HTERT RPE-1 (cell line): ENCODE measurements around the gene TUT7.

Experiments used
- in situ Hi-C: fragments of 300-500 bp; cut with MboI; formaldehyde crosslinking; loops from 4 replicates; pipeline ENCODE4 v1.14.3; 2020; ENCODE audit warnings: low sequenced_read_pairs

The TUT7 gene

DNA sequence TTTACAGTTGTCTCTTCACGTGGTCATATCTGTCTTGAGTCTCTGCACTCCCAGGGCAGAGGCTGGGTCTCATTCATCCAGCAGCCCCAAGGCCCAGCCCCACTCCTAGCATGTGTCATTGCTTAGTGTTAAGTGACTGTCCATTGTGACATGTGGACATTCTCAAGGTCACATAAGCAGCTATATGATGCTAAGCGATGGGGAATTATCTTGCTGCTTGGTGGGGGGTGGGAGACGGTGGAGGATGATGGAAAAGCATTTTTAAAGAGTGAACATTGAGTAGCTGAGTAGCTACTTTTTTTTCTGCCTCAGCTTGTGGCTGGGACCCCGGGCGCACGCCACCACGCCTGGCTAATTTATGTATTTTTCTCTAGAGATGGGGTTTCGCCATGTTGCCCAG, 94.7 kb downstream of the TUT7 start, which contains the start of gene C9orf153:
C9orf153 (minus strand) TSS at position 101 of the 400 bp plus-strand sequence. CDS start 30,054 bp downstream, outside the sequence.
- in situ Hi-C loops = no loop called here

GRCh38 chr9:86257391-86257790, 96.8 kb downstream of the TUT7 start:
- in situ Hi-C loops = no loop called here

DNA sequence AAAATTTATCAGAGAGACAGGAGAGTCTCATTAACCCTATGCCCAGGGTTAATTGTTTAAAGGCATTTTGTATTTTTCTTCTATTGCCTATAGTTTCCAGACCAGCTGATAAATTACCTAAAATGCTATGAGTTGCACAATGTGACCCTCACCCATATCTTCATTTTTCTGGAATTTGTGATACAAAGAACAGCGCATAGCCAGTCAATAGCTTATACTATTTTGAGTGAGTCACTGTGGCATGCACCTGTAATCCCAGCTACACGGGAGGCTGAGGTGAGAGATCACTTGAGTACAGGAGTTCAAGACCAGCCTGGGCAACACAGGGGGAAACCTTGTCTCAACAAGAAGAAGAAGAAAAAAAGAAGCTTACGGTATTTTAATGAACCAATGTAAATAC, 97.6 kb downstream of the TUT7 start:
- in situ Hi-C loops = no loop called here

DNA sequence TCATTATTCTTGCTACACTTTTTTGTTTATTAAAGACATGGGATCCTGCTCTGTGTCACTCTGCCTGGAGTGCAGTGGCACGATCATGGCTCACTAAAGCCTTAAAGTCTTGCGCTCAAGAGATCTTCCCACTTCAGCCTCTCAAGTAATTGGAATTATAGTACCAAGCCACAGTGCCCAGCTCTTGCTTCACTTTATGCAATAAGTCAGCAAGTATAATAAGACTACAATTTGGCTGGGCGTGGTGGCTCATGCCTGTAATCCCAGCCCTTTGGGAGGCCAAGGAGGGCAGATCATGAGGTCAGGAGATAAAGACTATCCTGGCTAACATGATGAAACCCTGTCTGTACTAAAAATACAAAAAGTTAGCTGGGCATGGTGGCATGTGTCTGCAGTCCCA, 100.6 kb downstream of the TUT7 start:
- in situ Hi-C loops = no loop called here

GRCh38 chr9:86252870-86253269, 101.3 kb downstream of the TUT7 start:
- in situ Hi-C loops = no loop called here

DNA sequence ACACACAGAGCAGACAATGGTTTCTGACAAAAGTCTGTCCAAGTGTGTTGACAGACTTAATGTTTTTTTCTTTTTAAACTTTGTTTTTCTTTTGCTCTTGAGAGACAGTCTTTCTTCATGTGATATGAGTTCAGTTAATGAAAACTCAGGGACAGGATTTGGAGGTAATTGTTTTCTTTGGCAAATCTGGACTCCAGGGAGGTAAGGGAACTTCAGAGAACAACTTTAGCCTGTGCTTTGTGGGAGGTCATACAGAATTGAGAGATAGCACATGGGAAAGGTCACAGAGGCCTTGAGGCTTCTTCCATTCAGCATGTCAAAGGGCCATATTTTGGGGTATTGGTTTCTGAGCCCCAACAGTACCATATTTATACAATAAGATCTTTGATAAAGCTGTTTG, 104.1 kb downstream of the TUT7 start:
- in situ Hi-C loops = no loop called here

- in situ Hi-C loops = no loop called here
Observed at GRCh38 chr9:86248746-86249145, 105.5 kb downstream of the TUT7 start.

- in situ Hi-C loops = no loop called here
Observed at GRCh38 chr9:86246752-86247161, 107.5 kb downstream of the TUT7 start.

- in situ Hi-C loops = no loop called here
Observed at GRCh38 chr9:86242071-86242470, 112.1 kb downstream of the TUT7 start.

DNA sequence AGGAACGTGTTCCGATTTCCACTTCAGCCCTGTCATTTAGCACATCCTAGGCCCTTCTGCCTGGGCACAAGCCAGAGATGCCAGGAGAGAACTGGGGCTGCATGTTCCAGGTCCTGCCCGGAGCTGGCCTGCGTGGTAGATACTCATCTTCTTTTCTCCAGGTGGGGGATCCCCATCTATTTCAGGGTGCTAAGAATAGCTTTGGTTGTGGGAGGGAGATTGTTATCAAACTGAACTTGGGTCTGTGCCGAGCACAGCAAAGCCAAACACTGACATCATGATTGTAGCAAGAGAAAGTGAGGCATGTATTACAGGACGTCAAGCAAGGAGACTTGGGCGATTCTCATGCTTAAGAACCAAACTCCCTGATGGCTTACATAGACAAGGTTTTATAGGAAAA, 113.0 kb downstream of the TUT7 start:
- in situ Hi-C loops = no loop called here

- in situ Hi-C loops = no loop called here
Observed at GRCh38 chr9:86238861-86239770, 115.1 kb downstream of the TUT7 start.
